ENCODE data around the gene OXNAD1. TPM values are rescaled to one million over a fixed set of nuclear protein-coding genes. Genes with fewer than 3 reads are reported as not detected.

The OXNAD1 gene
- total RNA-seq, 2 experiments from 2014 or later: 18.1 to 18.7 TPM

- Histone ChIP-seq H3K79me2 (ENCODE audit: insufficient read depth, low read depth, low read length) (no peaks in the 10 kb centered on the region), H3K4me2 (ENCODE audit: low read length) (no peak overlapping the region), H3K4me1 (ENCODE audit: insufficient read depth, low read length, poor library complexity, severe bottlenecking) (no peaks in the 10 kb centered on the region), H3K27ac (ENCODE audit: low read depth, low read length, poor library complexity, severe bottlenecking) (no peak overlapping the region), H3K4me3 (ENCODE audit: low read depth, low read length, poor library complexity, severe bottlenecking) (no peak overlapping the region), H2AFZ (ENCODE audit: low read length) (no peak overlapping the region), H3K9me2 (ENCODE audit: insufficient read depth, low read length) (no peaks in the 10 kb centered on the region), H3K36me3 (ENCODE audit: insufficient read depth, low read length) (no peaks in the 10 kb centered on the region), H4K20me1 (ENCODE audit: insufficient read depth, low read length) (no peaks in the 10 kb centered on the region), H3K9me3 (ENCODE audit: low read length) (no peaks in the 10 kb centered on the region)
- ChIA-PET CTCF (ENCODE audit: unreplicated experiment) (no interaction called here), POLR2A (interaction anchor here (1.8 kb wide), 1 partner anchor 22 kb away, joined by 4 read pairs; no protein-coding TSS in a partner anchor)
- no TSS peak for BruUV-seq (replicated peaks)
- intact Hi-C loops (cut with micrococcal nuclease; ENCODE audit: unreplicated experiment): no loop called here
- TF ChIP-seq EZH2phosphoT487 (IDR thresholded peaks at IDR 0.05; ENCODE audit: borderline replicate concordance, low read depth, low read length) (no peak), CTCF (conservative IDR thresholded peaks at IDR 0.05; ENCODE audit: low read length) (no peak)
- no peak for DNase-seq (ENCODE audit: low spot score)
These were observed 33.0 kb upstream of the OXNAD1 start for GRCh38 chr3:16231983-16232382.

- Histone ChIP-seq H3K4me1 (ENCODE audit: insufficient read depth, low read length, poor library complexity, severe bottlenecking) (no peaks in the 10 kb centered on the region), H4K20me1 (ENCODE audit: insufficient read depth, low read length) (no peaks in the 10 kb centered on the region), H3K9me2 (ENCODE audit: insufficient read depth, low read length) (no peaks in the 10 kb centered on the region), H3K9me3 (ENCODE audit: low read length) (no peaks in the 10 kb centered on the region), H2AFZ (ENCODE audit: low read length) (no peak overlapping the region), H3K4me3 (ENCODE audit: low read depth, low read length, poor library complexity, severe bottlenecking) (no peak overlapping the region), H3K27ac (ENCODE audit: low read depth, low read length, poor library complexity, severe bottlenecking) (no peak overlapping the region), H3K4me2 (ENCODE audit: low read length) (no peak overlapping the region), H3K79me2 (ENCODE audit: insufficient read depth, low read depth, low read length) (no peaks in the 10 kb centered on the region), H3K36me3 (ENCODE audit: insufficient read depth, low read length) (no peaks in the 10 kb centered on the region)
- intact Hi-C loops (cut with micrococcal nuclease; ENCODE audit: unreplicated experiment): no loop called here
- DNase-seq (ENCODE audit: low spot score): no peak
- TF ChIP-seq CTCF (conservative IDR thresholded peaks at IDR 0.05; ENCODE audit: low read length) (no peak), EZH2phosphoT487 (IDR thresholded peaks at IDR 0.05; ENCODE audit: borderline replicate concordance, low read depth, low read length) (no peak)
- BruUV-seq (replicated peaks): no TSS peak
- ChIA-PET POLR2A (interaction anchor here (0.6 to 1.8 kb wide), 3 partner anchors 10 to 47 kb away, joined by 3 to 4 read pairs (median 4); no protein-coding TSS in a partner anchor), CTCF (ENCODE audit: unreplicated experiment) (no interaction called here)
These were observed 31.2 kb upstream of the OXNAD1 start for GRCh38 chr3:16233806-16234205.

- no peaks in the 10 kb centered on the region for H3K9me2 ChIP-seq (ENCODE audit: insufficient read depth, low read length)
- no peaks in the 10 kb centered on the region for H3K79me2 ChIP-seq (ENCODE audit: insufficient read depth, low read depth, low read length)
- DNase-seq (ENCODE audit: low spot score): no peak
- H3K27ac ChIP-seq (ENCODE audit: low read depth, low read length, poor library complexity, severe bottlenecking): no peak overlapping the region
- TF ChIP-seq EZH2phosphoT487 (IDR thresholded peaks at IDR 0.05; ENCODE audit: borderline replicate concordance, low read depth, low read length) (no peak), CTCF (conservative IDR thresholded peaks at IDR 0.05; ENCODE audit: low read length) (no peak)
- no peak overlapping the region for H2AFZ ChIP-seq (ENCODE audit: low read length)
- intact Hi-C loops (cut with micrococcal nuclease; ENCODE audit: unreplicated experiment): no loop called here
- no peak overlapping the region for H3K4me3 ChIP-seq (ENCODE audit: low read depth, low read length, poor library complexity, severe bottlenecking)
- no peaks in the 10 kb centered on the region for H3K4me1 ChIP-seq (ENCODE audit: insufficient read depth, low read length, poor library complexity, severe bottlenecking)
- POLR2A ChIA-PET: interaction anchor here (0.6 to 1.3 kb wide), 3 partner anchors 9 to 48 kb away, joined by 3 to 4 read pairs (median 3); no protein-coding TSS in a partner anchor
- no peaks in the 10 kb centered on the region for H3K36me3 ChIP-seq (ENCODE audit: insufficient read depth, low read length)
- H3K9me3 ChIP-seq (ENCODE audit: low read length): no peaks in the 10 kb centered on the region
- CTCF ChIA-PET (ENCODE audit: unreplicated experiment): no interaction called here
- no TSS peak for BruUV-seq (replicated peaks)
- H4K20me1 ChIP-seq (ENCODE audit: insufficient read depth, low read length): no peaks in the 10 kb centered on the region
- no peak overlapping the region for H3K4me2 ChIP-seq (ENCODE audit: low read length)
These were observed 30.7 kb upstream of the OXNAD1 start for GRCh38 chr3:16234281-16234680.

Measured in OCI-LY7 (cell line).